GM19025 (cell line): ENCODE data around the gene IFIT2.

Source experiments
- ATAC-seq: cut with Tn5 transposase; IDR thresholded peaks from one replicate; pipeline ENCODE4 v1.9.1; 2021; ENCODE audit warnings: mild to moderate bottlenecking, low read depth, moderate library complexity; ENCODE audit not compliant: unreplicated experiment

The IFIT2 gene

GRCh38 chr10:89357096-89357495, 55.2 kb downstream of the IFIT2 start:
- ATAC-seq, result no peak

GRCh38 chr10:89357975-89358374, 56.1 kb downstream of the IFIT2 start:
- no peak for ATAC-seq
